ENCODE results near the gene TACC2.

DNA sequence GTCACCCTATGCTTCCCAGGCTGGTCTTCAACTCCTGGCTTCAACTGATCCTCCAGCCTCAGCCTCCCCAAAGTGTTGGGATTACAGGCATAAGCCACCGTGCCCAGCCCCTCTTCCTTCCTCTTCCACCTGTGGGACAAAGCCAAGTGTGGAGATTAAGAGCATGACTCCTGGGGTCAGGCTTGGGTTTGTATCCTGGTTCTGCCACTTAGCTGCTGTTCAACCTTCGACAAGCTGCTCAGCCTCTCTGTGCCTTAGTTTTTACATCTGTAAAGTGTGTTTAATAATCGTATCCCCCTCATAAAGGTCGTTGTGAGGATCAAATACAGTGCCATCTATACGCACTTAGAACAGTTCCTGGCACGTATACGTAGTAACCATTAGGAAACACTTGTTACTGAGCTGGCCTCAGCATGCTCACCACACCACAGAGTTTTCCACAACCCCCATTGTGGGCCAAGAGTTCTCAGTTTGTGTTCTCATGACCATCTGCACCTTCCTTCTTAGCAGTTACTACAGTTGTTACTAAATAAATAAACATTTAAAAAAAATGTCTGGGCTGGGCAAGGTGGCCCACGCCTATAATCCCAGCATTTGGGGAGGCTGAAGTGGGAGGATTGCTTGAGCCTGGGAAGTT, 141.6 kb downstream of the TACC2 start:
- TF ChIP-seq, protein P1, sequence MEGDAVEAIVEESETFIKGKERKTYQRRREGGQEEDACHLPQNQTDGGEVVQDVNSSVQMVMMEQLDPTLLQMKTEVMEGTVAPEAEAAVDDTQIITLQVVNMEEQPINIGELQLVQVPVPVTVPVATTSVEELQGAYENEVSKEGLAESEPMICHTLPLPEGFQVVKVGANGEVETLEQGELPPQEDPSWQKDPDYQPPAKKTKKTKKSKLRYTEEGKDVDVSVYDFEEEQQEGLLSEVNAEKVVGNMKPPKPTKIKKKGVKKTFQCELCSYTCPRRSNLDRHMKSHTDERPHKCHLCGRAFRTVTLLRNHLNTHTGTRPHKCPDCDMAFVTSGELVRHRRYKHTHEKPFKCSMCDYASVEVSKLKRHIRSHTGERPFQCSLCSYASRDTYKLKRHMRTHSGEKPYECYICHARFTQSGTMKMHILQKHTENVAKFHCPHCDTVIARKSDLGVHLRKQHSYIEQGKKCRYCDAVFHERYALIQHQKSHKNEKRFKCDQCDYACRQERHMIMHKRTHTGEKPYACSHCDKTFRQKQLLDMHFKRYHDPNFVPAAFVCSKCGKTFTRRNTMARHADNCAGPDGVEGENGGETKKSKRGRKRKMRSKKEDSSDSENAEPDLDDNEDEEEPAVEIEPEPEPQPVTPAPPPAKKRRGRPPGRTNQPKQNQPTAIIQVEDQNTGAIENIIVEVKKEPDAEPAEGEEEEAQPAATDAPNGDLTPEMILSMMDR (IDR thresholded peaks at IDR 0.05; ENCODE audit: borderline replicate concordance, extremely low read depth, low read length, poor library complexity, severe bottlenecking), result no peak
- TF ChIP-seq EZH2 (IDR thresholded peaks at IDR 0.05; ENCODE audit: borderline replicate concordance, low read depth, low read length, severe bottlenecking), result no peak

Data from DND-41 (cell line).